Measurements from ENCODE around the gene SIPA1.
"Not testable (repeated sequence)": the region's sequence is repeated elsewhere in the genome, so short reads cannot be mapped to it uniquely, and the experiment has no call there.

Gene SIPA1

GRCh38 chr11:65653229-65654225 lies 15.6 kb downstream of the SIPA1 start:
- in situ Hi-C loops (cut with HindIII; ENCODE audit: low pct_unique_long_range_greater_than_20kb, low sequenced_read_pairs), result no loop called here
- no peak for DNase-seq (ENCODE audit: low read depth in 1 of 2, low spot score in 1 of 2)
- no peak for TF ChIP-seq JUND (IDR thresholded peaks at IDR 0.05; ENCODE audit: low read depth)

DNA sequence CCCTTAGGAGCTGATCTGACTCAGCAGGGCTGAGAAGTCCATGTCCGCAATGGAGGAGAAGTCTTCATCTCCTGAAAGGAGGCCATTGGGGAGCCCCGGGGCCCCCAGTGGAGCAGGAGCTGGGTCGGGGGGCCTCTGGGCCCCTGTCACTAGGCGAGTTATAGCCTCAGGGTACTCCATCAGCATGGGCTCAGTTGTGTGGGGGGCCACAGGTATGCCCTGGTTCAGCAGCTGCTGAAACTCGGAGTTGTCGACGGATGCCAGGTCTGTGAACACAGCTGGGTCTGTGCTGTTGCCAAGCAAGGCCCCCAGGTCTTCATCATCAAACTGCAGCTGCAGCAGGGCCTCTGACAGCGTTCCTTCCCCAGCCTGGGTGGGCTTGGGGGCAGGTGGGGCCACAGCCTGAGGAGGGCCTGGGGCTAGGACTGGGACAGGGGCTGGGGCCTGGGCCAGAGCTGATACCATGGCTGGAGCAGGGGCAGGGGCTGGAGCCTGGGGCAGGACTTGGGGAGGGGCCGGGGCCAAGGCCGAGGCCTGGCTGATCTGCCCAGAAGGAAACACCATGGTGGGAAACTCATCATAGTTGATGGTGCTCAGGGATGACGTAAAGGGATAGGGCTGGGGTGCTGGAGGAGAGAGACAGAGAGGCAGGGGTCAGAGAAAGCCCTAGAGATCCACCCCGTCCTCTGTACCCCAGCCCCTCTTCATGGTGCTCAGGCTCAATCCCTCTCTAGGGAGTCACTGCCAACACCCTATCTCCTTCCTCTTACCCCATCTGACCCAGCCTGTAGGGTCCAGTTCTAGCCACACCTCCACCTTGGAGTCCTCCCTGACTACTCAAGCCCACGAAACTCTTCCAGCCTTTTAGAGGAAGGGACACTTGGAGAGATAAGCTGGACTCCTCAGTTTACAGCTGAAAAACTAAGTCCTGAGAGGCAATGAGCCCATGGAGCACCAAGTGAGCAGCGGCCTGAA lies 16.8 kb downstream of the SIPA1 start:
- in situ Hi-C loops (cut with HindIII; ENCODE audit: low pct_unique_long_range_greater_than_20kb, low sequenced_read_pairs), result no loop called here
- no peak for DNase-seq (ENCODE audit: low read depth in 1 of 2, low spot score in 1 of 2)

DNA sequence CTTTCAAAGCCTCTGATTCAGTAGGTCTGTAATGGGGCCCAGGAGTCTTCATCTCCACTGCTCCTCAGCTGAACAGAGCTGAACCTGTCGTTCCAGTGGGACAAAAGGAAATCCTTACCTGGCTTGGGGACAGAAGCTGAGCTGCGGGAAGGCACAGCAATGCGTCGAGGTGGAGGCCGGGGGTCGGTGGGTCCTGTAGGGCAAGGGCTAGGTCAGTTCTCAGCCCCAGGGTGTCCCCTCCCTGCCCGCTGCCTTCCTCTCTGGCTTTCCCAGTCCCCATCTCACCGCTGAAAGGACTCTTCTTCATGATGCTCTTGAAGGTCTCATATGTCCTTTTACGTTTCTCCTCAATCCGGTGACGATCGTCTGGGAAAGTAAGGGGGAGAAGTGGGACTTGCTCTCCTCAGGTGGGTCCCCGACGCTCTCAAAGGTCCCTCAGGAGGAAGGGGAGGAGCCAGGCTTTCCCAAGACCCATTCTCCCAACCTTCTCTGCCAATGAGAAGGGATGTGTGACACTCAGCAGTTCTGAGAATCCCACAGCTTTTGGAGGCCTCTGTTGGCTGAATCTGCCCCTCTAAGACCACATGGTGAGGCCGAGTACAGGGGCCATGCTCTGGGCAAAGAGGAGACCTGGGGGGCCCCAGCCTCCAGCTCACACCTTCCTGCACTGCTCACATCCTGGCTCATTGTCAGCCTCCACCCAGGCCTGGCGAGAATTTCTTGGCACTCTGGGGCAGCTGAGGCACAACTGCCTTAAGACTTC lies 17.9 kb downstream of the SIPA1 start:
- in situ Hi-C loops (cut with HindIII; ENCODE audit: low pct_unique_long_range_greater_than_20kb, low sequenced_read_pairs), result no loop called here
- no peak for DNase-seq (ENCODE audit: low read depth in 1 of 2, low spot score in 1 of 2)
- TF ChIP-seq JUND (IDR thresholded peaks at IDR 0.05; ENCODE audit: low read depth), result no peak

More for the DNA sequence above, 16.8 kb downstream of the SIPA1 start:
- no peak for TF ChIP-seq JUND (IDR thresholded peaks at IDR 0.05; ENCODE audit: low read depth)

- DNase-seq (ENCODE audit: low read depth in 1 of 2, low spot score in 1 of 2), result no peak
- TF ChIP-seq JUND (IDR thresholded peaks at IDR 0.05; ENCODE audit: low read depth), result no peak
- in situ Hi-C loops (cut with HindIII; ENCODE audit: low pct_unique_long_range_greater_than_20kb, low sequenced_read_pairs), result no loop called here
These were observed 19.5 kb downstream of the SIPA1 start for GRCh38 chr11:65657426-65657825.

DNA sequence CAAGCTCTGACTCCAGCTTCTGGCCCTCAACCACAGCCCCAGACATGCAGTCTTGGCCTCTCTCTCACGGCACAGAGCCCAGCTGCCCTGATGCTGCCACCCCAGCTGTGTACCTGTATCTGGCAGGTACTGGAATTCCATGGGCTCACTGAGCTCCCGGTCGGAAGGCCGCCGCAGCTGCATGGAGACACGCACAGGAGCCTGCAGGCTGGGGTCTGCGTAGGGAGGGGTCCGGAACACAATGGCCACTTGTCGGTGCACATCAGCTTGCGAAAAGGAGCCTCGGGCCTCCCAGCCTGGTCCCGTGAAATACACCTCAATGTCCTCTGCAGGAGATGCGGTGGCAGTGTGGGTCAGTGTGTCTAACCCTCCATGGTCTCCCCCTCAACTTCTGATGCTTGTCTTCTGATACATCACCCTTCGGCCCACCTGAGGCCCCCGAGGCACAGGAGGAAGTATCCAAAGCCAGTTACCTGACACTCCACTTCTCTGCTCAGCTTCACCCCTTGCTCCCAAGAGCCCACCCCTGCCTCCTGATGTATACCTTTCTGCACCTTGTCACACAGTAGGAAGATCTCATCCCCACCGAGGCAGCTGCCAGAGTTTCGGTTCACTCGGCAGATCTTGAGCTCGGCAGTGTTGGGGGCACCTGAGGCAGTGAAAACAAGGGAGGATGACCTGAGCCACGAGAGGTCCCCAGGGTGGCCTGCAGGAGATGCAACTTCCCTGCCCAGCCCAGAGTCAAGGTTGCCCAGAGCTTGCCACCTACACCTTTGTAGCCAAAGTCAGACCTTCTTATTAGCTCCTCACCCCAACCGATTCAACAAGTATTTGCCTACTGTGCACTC lies 20.5 kb downstream of the SIPA1 start:
- DNase-seq (ENCODE audit: low read depth in 1 of 2, low spot score in 1 of 2), result no peak
- in situ Hi-C loops (cut with HindIII; ENCODE audit: low pct_unique_long_range_greater_than_20kb, low sequenced_read_pairs), result no loop called here
- TF ChIP-seq JUND (IDR thresholded peaks at IDR 0.05; ENCODE audit: low read depth), result no peak

DNA sequence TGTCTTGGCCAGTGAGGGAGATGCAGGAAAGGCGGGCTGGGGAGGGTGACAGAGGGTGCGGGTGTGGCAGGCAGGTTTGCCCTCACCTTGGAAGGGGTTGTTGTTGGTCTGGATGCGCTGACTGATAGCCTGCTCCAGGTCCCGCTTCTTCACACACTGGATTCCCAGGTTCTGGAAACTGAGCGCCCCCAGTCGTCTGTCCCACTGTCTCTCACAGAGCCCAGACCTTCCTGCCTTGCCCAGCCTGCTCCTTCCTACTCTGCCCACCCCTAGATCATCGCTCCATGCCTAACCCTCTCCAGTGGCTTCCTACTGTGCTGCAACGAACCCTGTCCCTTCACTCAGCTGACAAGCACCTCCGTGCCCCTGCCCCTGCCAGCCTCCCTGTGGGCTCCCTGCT lies 22.1 kb downstream of the SIPA1 start:
- DNase-seq (ENCODE audit: low read depth in 1 of 2, low spot score in 1 of 2), result no peak
- in situ Hi-C loops (cut with HindIII; ENCODE audit: low pct_unique_long_range_greater_than_20kb, low sequenced_read_pairs), result no loop called here
- TF ChIP-seq JUND (IDR thresholded peaks at IDR 0.05; ENCODE audit: low read depth), result no peak

- not testable (repeated sequence) for DNase-seq (ENCODE audit: low read depth in 1 of 2, low spot score in 1 of 2)
These were observed 23.0 kb downstream of the SIPA1 start for GRCh38 chr11:65660908-65661307.

DNA sequence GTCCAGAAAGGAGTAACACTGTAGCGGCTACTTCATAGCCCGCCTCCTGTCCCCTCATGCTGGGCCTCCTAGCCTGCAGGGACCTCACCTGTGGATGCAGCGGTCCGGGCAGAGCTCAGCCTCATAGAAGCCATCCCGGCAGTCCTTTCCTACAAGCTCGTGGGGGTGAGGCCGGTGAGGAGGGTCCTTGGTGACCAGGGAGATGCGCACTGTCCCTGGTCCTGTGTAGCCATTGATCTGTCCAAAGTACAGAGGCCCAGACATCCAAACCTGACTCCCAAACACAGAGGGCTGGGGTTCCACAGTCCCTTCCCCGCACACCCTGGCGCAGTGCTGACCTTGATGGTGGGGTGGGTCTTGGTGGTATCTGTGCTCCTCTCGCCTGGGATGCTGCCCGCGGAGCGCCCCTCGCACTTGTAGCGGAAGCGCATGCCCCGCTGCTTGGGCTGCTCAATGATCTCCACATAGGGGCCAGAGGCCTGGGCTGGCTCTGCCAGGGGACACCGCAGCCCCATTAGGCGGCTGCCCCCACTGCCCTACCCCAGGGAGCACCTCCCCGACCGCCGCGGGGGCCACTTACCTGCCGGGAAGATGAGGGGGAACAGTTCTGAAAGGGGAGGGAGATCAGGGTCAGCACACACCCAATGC lies 23.8 kb downstream of the SIPA1 start:
- in situ Hi-C loops (cut with HindIII; ENCODE audit: low pct_unique_long_range_greater_than_20kb, low sequenced_read_pairs), result no loop called here
- DNase-seq (ENCODE audit: low read depth in 1 of 2, low spot score in 1 of 2), result no peak
- TF ChIP-seq JUND (IDR thresholded peaks at IDR 0.05; ENCODE audit: low read depth), result no peak

More at GRCh38 chr11:65660908-65661307, 23.0 kb downstream of the SIPA1 start:
- in situ Hi-C loops (cut with HindIII; ENCODE audit: low pct_unique_long_range_greater_than_20kb, low sequenced_read_pairs), result not testable (repeated sequence)

DNA sequence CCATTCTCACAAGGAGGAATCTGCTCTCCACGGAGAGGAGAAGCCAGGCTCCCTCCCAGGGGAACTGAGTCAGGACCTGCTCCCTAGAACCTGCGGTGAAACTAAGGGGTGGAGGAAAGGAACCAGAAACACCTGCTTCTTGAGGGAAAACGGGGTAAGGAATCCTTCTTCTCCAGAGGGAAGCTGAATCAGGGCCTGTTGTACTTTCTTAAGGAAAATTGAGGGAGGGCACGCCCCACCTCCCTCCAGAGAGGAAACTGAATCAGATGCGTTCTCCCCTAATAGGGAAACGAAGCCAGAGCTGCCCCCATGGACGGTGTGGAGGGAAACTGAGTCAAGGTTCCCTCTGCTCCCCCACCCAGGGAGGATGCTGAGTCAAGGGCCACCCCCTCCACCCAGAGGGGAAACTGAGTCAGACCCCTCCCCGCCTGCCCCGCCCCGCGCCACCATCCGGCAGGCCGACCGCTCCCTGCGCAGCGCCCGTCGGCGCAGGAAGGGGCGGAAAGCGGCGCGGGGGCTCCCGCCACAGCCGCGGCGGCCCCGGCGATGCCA lies 24.4 kb downstream of the SIPA1 start:
- no peak for DNase-seq (ENCODE audit: low read depth in 1 of 2, low spot score in 1 of 2)
- in situ Hi-C loops (cut with HindIII; ENCODE audit: low pct_unique_long_range_greater_than_20kb, low sequenced_read_pairs), result no loop called here
- TF ChIP-seq JUND (IDR thresholded peaks at IDR 0.05; ENCODE audit: low read depth), result no peak

- TF ChIP-seq JUND (IDR thresholded peaks at IDR 0.05; ENCODE audit: low read depth), result no peak; the same call in 1 of the 2 replicates
- DNase-seq (ENCODE audit: low read depth in 1 of 2, low spot score in 1 of 2), result peak; percentile 88 to 95
- in situ Hi-C loops (cut with HindIII; ENCODE audit: low pct_unique_long_range_greater_than_20kb, low sequenced_read_pairs), result no loop called here
These were observed 25.1 kb downstream of the SIPA1 start, which contains the start of gene RELA for GRCh38 chr11:65662799-65663638. TSS of gene RELA (minus strand) at chr11:65662916. CDS start at chr11:65662832, 84 bp downstream.

All from T47D (cell line).